GM21717 (cell line): ENCODE data around the gene BCKDHB.

Source experiments
- ATAC-seq: cut with Tn5 transposase; IDR thresholded peaks from one replicate; pipeline ENCODE4 v1.9.1; 2021; ENCODE audit warnings: mild to moderate bottlenecking, moderate library complexity; ENCODE audit not compliant: unreplicated experiment

Gene BCKDHB

GRCh38 chr6:80366714-80367113 is 260.2 kb downstream of the BCKDHB start:
- ATAC-seq, result no peak

DNA sequence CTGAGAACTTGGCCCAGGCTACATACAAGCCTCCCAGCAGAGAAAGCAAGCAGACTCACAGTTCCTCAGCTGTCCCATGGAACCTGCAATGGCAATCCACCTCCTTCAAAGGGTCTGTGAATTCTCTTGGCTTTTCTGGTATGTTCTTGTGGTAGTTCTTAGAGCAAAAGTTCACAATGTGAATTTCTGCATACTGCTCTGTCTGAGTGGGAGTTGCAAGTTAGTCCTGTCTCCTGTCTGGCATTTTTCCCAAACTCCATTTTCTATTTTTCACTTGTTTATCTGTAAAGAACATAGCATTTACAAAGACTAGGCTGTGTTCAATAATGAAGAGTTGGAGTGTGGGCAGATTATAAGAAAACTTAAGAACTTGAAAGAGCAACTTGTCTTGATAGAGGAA is 269.9 kb downstream of the BCKDHB start:
- no peak for ATAC-seq

GRCh38 chr6:80380566-80380965 is 274.1 kb downstream of the BCKDHB start:
- no peak for ATAC-seq

- ATAC-seq, result no peak
These were observed 276.3 kb downstream of the BCKDHB start for GRCh38 chr6:80382811-80383210.

DNA sequence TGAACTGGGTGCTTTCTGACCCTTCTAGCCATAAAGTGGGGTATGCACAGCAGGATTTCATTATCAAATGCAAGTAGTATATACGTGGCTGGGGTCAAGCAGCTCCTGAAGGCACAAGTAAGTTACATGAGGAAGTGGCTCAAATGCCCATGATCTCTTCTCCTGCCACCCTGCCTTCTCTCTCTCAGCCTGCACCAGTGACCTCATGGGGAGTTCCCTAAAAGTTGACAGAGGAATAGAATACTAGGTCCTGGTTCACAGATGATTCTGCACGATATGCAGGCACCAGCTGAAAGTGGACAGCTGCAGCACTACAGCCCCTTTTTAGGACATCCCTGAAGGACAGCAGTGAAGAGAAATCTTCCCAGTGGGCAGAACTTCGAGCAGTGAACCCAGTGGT is 282.0 kb downstream of the BCKDHB start:
- ATAC-seq, result no peak
